K562 (cell line): ENCODE results near the gene TENT4B. TPM values are rescaled to one million over a fixed set of nuclear protein-coding genes. Genes with fewer than 3 reads are reported as not detected.

Experiments used
- ADNP ChIP-seq: fragments of 200-800 bp; sonication (Bioruptor generic); IDR thresholded peaks from 2 replicates; pipeline ENCODE4 v1.6.1; 2016; ENCODE audit warnings: missing genetic modification characterization, missing compliant biosample characterization
- ARID2 ChIP-seq: fragments of 450-650 bp; IDR thresholded peaks from 2 replicates; pipeline ENCODE4 v1.6.1; 2017; ENCODE audit warnings: antibody characterized with exemption, mild to moderate bottlenecking
- COPS2 ChIP-seq: fragments of 450-650 bp; conservative IDR thresholded peaks from 2 replicates; pipeline ENCODE4 v1.6.1; 2016; ENCODE audit warnings: mild to moderate bottlenecking, moderate library complexity
- DNMT1 ChIP-seq: fragments of 450-650 bp; IDR thresholded peaks from 2 replicates; pipeline ENCODE4 v1.6.1; 2016; ENCODE audit warnings: antibody characterized with exemption, mild to moderate bottlenecking
- ID3 ChIP-seq, 2 experiments: fragments of 250-450 bp in 1 of 2; fragments of 450-650 bp in 1 of 2; sonication (Bioruptor Pico) in 1 of 2; IDR thresholded peaks; 2 replicates each; pipeline versions ENCODE4 v1.6.1 to v1.8.0; 2016 to 2021; ENCODE audit warnings: mild to moderate bottlenecking in 2 of 2, moderate library complexity in 2 of 2, missing compliant biosample characterization in 1 of 2, missing genetic modification characterization in 1 of 2
- MTA1 ChIP-seq: fragments of 450-650 bp; IDR thresholded peaks from 2 replicates; pipeline ENCODE4 v1.6.1; 2017; ENCODE audit warnings: borderline replicate concordance
- NR0B1 ChIP-seq: fragments of 450-650 bp; IDR thresholded peaks from one replicate; pipeline ENCODE4 v1.6.1; 2018; ENCODE audit warnings: mild to moderate bottlenecking, moderate library complexity; ENCODE audit not compliant: partially characterized antibody
- NRF1 ChIP-seq, 2 experiments: fragments of 450-650 bp; IDR thresholded peaks in 1 of 2; conservative IDR thresholded peaks in 1 of 2; 2 replicates each; pipeline ENCODE4 v1.6.1; 2014; ENCODE audit warnings: mild to moderate bottlenecking in 2 of 2
- PBX2 ChIP-seq, 2 experiments: IDR thresholded peaks in 1 of 2; conservative IDR thresholded peaks in 1 of 2; 2 replicates each; pipeline ENCODE4 v1.6.1; 2016; ENCODE audit warnings: low read depth in 2 of 2, mild to moderate bottlenecking in 1 of 2, missing compliant biosample characterization in 1 of 2, missing genetic modification characterization in 1 of 2, moderate library complexity in 1 of 2
- STAT5A ChIP-seq: IDR thresholded peaks from 2 replicates; pipeline ENCODE4 v1.6.1; 2012; ENCODE audit warnings: low read length, inconsistent platforms, borderline replicate concordance
- TCF3 ChIP-seq: sonication (generic); formaldehyde crosslinking; IDR thresholded peaks from 2 replicates; pipeline ENCODE4 v1.4.0; 2020; ENCODE audit warnings: mild to moderate bottlenecking, missing genetic modification reagents
- TGIF2 ChIP-seq: sonication (generic); formaldehyde crosslinking; IDR thresholded peaks from 2 replicates; pipeline ENCODE4 v1.8.1; 2022; ENCODE audit warnings: mild to moderate bottlenecking, missing genetic modification reagents, moderate library complexity
- ZFP36 ChIP-seq: fragments of 150-350 bp; IDR thresholded peaks from 2 replicates; pipeline ENCODE4 v1.6.1; 2018; ENCODE audit warnings: low read length, low read depth; ENCODE audit not compliant: partially characterized antibody
- ZNF124 ChIP-seq: sonication (generic); formaldehyde crosslinking; IDR thresholded peaks from 2 replicates; pipeline ENCODE4 v1.8.1; 2022; ENCODE audit warnings: missing genetic modification reagents
- ZNF134 ChIP-seq: fragments of 250-450 bp; sonication (Bioruptor Pico); conservative IDR thresholded peaks from 2 replicates; pipeline ENCODE4 v1.4.0; 2020
- ZNF316 ChIP-seq: fragments of 450-650 bp; IDR thresholded peaks from 2 replicates; pipeline ENCODE4 v1.6.1; 2016
- ZNF668 ChIP-seq: fragments of 250-450 bp; sonication (Bioruptor Pico); IDR thresholded peaks from 2 replicates; pipeline ENCODE4 v1.8.0; 2022; ENCODE audit warnings: mild to moderate bottlenecking, inconsistent platforms
- ZNF780A ChIP-seq: fragments of 250-450 bp; sonication (Bioruptor Pico); IDR thresholded peaks from 2 replicates; pipeline ENCODE4 v1.5.0; 2021; ENCODE audit warnings: mild to moderate bottlenecking
- ZNF785 ChIP-seq: fragments of 250-450 bp; sonication (Bioruptor Pico); IDR thresholded peaks from 2 replicates; pipeline ENCODE4 v1.4.0; 2020; ENCODE audit warnings: mild to moderate bottlenecking
- polyA plus RNA-seq, 8 experiments: library from polyadenylated mRNA; depleted of rRNA in 4 of 8; stranded (reverse) in 5 of 8; unstranded in 3 of 8; fragments of >200 nt; fragmentation: Nextera tagmentation in 2 of 8; fragmentation: Illumina TruSeq in 1 of 8; extraction: Ambion mirVana in 2 of 8; extraction: Trizol in 1 of 8; gene quantifications; 2 replicates each; pipeline versions ENCODE4 v1.2.1 to v1.2.3, GENCODE V29; 2011 to 2014; ENCODE audit warnings: inconsistent platforms in 1 of 8, missing spikeins in 1 of 8
- total RNA-seq, 7 experiments: library from RNA; depleted of rRNA in 6 of 7; stranded (reverse); fragments of >200 nt in 6 of 7; fragmentation: Illumina TruSeq in 2 of 7; extraction: Trizol in 2 of 7; gene quantifications; 2 replicates each; pipeline versions ENCODE4 v1.2.1 to v1.2.3, GENCODE V29; 2011 to 2021; ENCODE audit warnings: low replicate concordance in 1 of 7
- TF ChIP-seq, protein P1 (sequence below): fragments of 250-450 bp; sonication (Bioruptor Pico); IDR thresholded peaks from 2 replicates; pipeline ENCODE4 v1.5.0; 2020; ENCODE audit warnings: mild to moderate bottlenecking, borderline replicate concordance
- TF ChIP-seq, protein P2 (sequence below): fragments of 250-450 bp; sonication (Bioruptor Pico); IDR thresholded peaks from 2 replicates; pipeline ENCODE4 v1.8.0; 2021; ENCODE audit warnings: borderline replicate concordance, mild to moderate bottlenecking, moderate library complexity; ENCODE audit not compliant: poor library complexity, severe bottlenecking

The TENT4B gene
- total and polyA plus RNA-seq, 9 of the 15 experiments (the other 6 are each of a cell fraction or from before 2014, with no cell fraction given) = 5.2 to 8.4 (median 7.0) TPM

DNA sequence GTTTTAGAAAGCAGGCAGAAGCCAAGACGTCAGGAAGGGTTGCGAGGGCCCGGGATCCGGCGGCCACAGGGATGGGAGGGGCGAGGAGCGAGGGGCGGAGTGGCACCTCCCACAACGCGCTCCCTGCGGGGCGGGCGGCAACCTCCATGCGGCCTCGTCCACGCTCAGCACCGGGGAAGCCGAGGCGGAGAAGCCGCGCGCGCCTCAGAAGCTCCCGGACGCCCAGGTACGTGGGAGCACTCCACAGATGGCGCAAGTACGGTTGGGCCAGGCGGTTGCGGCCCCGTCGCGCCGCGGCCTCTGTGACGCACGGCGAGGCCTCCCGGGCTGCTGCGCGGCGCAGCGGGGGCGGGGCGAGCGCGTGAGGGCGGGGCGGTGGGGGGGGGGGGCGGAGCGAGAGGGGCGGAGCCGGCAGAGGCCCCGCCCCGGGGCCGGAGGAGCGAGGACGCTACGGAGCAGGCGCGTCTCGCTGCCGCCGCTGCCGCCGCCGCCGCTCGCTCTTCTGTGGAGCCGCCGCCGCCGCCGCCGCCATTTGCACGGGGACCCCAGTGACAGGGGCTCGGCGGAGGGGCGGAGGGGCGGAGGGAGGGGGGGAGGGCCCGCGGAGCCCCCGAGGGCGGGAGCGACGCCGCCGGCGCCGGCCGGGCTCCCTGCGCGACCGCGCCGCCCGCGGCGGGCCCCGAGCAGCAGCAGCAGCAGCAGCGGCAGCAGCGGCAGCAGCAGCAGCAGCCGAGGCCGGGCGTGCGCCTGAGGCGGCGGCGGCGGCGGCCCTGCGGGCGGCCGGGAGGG is at the start of gene TENT4B (continued):
- TF ChIP-seq ZFP36 (no peak), ID3 (CRISPR knock-in tag; IDR thresholded peaks at IDR 0.05) (no peak), ID3 (tag; IDR thresholded peaks at IDR 0.05) (no peak), ADNP (tag) (no peak), ZNF780A (no peak), NRF1 (conservative IDR thresholded peaks at IDR 0.05 in 1 of 2, IDR thresholded peaks at IDR 0.05 in 1 of 2) (peak; percentile 73 to 77), COPS2 (no peak), STAT5A (no peak), ARID2 (no peak), MTA1 (no peak), ZNF124 (CRISPR knock-in tag) (no peak), ZNF316 (peak; percentile 65; the same call in 1 of the 2 replicates), TCF3 (no peak), ZNF668 (CRISPR knock-in tag) (no peak), TGIF2 (CRISPR knock-in tag) (no peak), ZNF785 (no peak), ZNF134 (CRISPR knock-in tag) (no peak), DNMT1 (no peak), NR0B1 (no peak), PBX2 (CRISPR knock-in tag; IDR thresholded peaks at IDR 0.05; ENCODE audit: low read depth) (no peak), PBX2 (tag; conservative IDR thresholded peaks at IDR 0.05; ENCODE audit: low read depth) (no peak)
- TF ChIP-seq, protein P1, sequence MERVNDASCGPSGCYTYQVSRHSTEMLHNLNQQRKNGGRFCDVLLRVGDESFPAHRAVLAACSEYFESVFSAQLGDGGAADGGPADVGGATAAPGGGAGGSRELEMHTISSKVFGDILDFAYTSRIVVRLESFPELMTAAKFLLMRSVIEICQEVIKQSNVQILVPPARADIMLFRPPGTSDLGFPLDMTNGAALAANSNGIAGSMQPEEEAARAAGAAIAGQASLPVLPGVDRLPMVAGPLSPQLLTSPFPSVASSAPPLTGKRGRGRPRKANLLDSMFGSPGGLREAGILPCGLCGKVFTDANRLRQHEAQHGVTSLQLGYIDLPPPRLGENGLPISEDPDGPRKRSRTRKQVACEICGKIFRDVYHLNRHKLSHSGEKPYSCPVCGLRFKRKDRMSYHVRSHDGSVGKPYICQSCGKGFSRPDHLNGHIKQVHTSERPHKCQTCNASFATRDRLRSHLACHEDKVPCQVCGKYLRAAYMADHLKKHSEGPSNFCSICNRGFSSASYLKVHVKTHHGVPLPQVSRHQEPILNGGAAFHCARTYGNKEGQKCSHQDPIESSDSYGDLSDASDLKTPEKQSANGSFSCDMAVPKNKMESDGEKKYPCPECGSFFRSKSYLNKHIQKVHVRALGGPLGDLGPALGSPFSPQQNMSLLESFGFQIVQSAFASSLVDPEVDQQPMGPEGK = no peak
- TF ChIP-seq, protein P2, sequence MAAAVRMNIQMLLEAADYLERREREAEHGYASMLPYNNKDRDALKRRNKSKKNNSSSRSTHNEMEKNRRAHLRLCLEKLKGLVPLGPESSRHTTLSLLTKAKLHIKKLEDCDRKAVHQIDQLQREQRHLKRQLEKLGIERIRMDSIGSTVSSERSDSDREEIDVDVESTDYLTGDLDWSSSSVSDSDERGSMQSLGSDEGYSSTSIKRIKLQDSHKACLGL (CRISPR knock-in tag) = no peak
